IgD-negative memory B cell (primary cell): ENCODE measurements around the gene ALKBH3. TPM values are rescaled to one million over a fixed set of nuclear protein-coding genes. Genes with fewer than 3 reads are reported as not detected.

Experiments used
- H3K27ac Mint-ChIP-seq, 3 donors: one replicate each; pipeline ENCODE4 v1.8.0; 2020 to 2022; ENCODE audit warnings: mild to moderate bottlenecking in 3 of 3, mixed read lengths in 3 of 3, moderate library complexity in 1 of 3
- H3K27me3 Mint-ChIP-seq: one replicate; pipeline ENCODE4 v1.8.0; 2021; ENCODE audit warnings: mixed read lengths
- H3K36me3 Mint-ChIP-seq: one replicate; pipeline ENCODE4 v1.8.0; 2020; ENCODE audit warnings: mild to moderate bottlenecking, mixed read lengths
- H3K4me1 Mint-ChIP-seq, 3 donors: one replicate each; pipeline ENCODE4 v1.8.0; 2020 to 2022; ENCODE audit warnings: mixed read lengths in 3 of 3, mild to moderate bottlenecking in 1 of 3
- H3K4me3 Mint-ChIP-seq, 4 donors: one replicate each; pipeline ENCODE4 v1.8.0; 2020 to 2022; ENCODE audit warnings: mild to moderate bottlenecking in 4 of 4, mixed read lengths in 4 of 4, moderate library complexity in 3 of 4
- H3K9me3 Mint-ChIP-seq, 3 donors: one replicate each; pipeline ENCODE4 v1.8.0; 2020 to 2021; ENCODE audit warnings: mixed read lengths in 3 of 3, mild to moderate bottlenecking in 1 of 3
- polyA plus RNA-seq: library from polyadenylated mRNA; unstranded; fragments of 300-500 nt; fragmentation: Illumina TruSeq; gene quantifications from one replicate; pipeline ENCODE4 v1.2.3, GENCODE V29; 2021

ALKBH3 gene
- polyA plus RNA-seq, 1 donor from 2014 or later: 25.2 TPM

DNA sequence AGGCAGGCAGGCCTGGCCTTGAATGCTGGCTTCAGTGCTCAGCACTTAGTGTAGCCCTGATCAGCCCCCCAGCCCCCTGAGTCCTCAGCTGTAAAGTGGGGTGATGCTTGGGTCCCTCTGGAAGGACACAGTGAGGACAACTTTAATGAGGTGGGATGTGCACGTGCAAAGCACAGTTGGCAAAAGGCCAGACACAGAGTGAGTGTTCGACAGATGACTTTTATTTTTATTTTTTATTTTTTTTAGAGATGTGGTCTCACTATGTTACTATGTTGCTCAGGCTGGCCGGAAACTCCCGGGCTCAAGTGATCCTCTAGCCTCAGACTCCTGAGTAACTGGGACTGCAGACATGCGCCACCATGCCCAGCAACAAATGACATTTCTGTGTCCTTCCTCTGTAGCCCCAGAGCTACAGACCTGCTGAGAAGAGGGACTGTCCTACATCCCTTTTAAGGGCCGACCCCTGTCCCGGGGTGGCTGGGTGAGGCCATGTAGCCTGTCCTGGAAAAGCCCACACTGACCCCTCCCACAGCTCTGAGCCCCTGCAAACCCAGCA lies 54.9 kb downstream of the ALKBH3 start:
- Mint-ChIP-seq H3K36me3 (no peaks in the 10 kb centered on the region), H3K27ac (no peak overlapping the region), H3K27me3 (peaks cover 6% of the 10 kb centered on the region), H3K9me3 (peaks cover 0 to 2% (median 0%) of the 10 kb centered on the region in 3 donors), H3K4me1 (peaks cover 0 to 2% (median 0%) of the 10 kb centered on the region in 3 donors), H3K4me3 (no peak overlapping the region)

GRCh38 chr11:43936076-43936475 lies 55.4 kb downstream of the ALKBH3 start:
- H3K4me1 Mint-ChIP-seq: peaks cover 0 to 2% (median 0%) of the 10 kb centered on the region in 3 donors
- H3K36me3 Mint-ChIP-seq: no peaks in the 10 kb centered on the region
- H3K9me3 Mint-ChIP-seq: peaks cover 0 to 2% (median 0%) of the 10 kb centered on the region in 3 donors
- H3K27me3 Mint-ChIP-seq: peaks cover 12% of the 10 kb centered on the region
- peak overlapping the region in 1 of 4 donors; percentile 54 for H3K4me3 Mint-ChIP-seq
- no peak overlapping the region for H3K27ac Mint-ChIP-seq

DNA sequence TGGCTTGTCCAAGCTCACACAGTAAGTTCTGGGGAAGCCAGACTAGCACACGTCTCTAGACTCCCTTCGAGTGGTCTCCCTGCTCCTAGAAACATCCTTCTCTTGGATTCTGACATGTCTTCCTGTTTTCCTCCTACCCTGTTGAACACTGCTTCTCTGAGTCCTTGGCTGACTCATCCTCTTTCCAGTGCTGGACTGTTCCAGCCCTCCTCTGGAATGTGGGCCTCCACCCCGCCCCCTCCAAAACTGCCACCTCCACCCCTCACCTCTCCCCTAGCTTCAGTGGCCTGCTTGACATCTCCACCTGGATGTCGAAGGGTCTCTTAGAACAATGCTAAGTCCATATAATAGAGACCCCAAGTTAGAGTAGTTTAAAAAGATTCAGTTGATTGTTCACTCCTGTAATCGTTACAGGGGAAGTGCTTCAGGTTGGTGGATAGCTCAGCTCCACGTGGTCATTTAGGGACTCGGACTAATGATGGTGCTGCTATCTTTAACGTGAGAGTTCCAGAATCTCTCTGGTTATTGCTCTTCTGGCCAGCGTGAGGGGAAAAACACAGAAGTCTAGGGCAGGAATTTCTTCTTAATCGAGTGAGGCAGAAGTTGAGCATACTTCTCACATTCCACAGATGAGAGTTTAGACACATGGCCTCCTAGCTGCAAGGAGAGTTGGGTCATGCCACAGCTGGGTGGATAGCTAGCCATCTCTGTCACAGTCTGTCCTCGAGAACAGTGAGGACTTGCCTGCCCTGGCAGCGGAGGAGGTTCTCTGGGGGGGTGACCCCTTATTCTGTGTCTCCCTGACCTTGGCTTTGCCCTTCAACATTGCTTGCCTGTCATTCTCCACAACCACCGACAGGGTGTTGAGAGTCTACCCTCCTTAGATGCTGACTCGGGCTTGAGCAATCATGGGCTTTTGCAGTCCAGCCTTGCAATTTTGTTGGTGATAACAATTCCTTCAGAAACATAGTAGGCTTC lies 57.1 kb downstream of the ALKBH3 start:
- Mint-ChIP-seq H3K36me3 (no peaks in the 10 kb centered on the region), H3K9me3 (peaks cover 0 to 4% (median 0%) of the 10 kb centered on the region in 3 donors), H3K27ac (no peak overlapping the region), H3K4me3 (no peak overlapping the region), H3K4me1 (peaks cover 3 to 5% (median 5%) of the 10 kb centered on the region in 3 donors), H3K27me3 (peaks cover 20% of the 10 kb centered on the region)

GRCh38 chr11:43941257-43941994 lies 60.8 kb downstream of the ALKBH3 start:
- H3K36me3 Mint-ChIP-seq: no peaks in the 10 kb centered on the region
- peaks cover 52% of the 10 kb centered on the region for H3K27me3 Mint-ChIP-seq
- peaks cover 7 to 10% (median 8%) of the 10 kb centered on the region in 3 donors for H3K4me1 Mint-ChIP-seq
- peak overlapping the region; percentile 79 to 93 (median 86) for H3K4me3 Mint-ChIP-seq
- peaks cover 0 to 4% (median 0%) of the 10 kb centered on the region in 3 donors for H3K9me3 Mint-ChIP-seq
- H3K27ac Mint-ChIP-seq: peak overlapping the region in 2 of 3 donors; percentile 20 to 72

DNA sequence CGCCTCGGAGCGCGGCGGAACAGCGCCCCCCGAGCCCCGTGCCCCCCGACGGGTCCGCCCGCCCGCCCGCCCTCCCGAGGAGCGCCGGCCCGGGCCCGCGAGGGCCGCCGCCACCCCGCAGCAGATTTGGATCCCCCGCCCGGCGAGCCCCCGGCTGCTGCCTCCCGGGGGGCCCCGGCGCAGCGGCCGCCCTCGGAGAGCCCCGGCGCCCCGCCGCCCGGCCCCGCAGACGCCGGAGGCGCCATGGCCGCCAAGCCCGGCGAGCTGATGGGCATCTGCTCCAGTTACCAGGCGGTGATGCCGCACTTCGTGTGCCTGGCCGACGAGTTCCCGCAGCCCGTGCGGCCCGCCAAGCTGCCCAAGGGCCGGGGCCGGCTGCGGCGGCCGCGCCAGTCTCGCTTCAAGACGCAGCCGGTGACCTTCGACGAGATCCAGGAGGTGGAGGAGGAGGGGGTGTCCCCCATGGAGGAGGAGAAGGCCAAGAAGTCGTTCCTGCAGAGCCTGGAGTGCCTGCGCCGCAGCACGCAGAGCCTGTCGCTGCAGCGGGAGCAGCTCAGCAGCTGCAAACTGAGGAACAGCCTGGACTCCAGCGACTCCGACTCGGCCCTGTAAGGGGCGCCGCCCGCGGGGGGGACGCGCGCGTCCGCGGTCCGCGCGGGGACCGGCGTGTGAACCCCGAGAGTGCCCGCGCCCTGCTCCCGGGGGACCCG lies 62.2 kb downstream of the ALKBH3 start:
- Mint-ChIP-seq H3K9me3 (peaks cover 0 to 4% (median 0%) of the 10 kb centered on the region in 3 donors), H3K36me3 (no peaks in the 10 kb centered on the region), H3K27ac (no peak overlapping the region), H3K27me3 (peaks cover 54% of the 10 kb centered on the region), H3K4me3 (peak overlapping the region in 3 of 4 donors; percentile 73 to 85 (median 82)), H3K4me1 (peaks cover 7 to 10% (median 8%) of the 10 kb centered on the region in 3 donors)

- Mint-ChIP-seq H3K4me1 (peaks cover 7 to 10% (median 8%) of the 10 kb centered on the region in 3 donors), H3K4me3 (peak overlapping the region; percentile 80 to 91 (median 84)), H3K27me3 (peaks cover 54% of the 10 kb centered on the region), H3K27ac (no peak overlapping the region), H3K9me3 (peaks cover 0 to 4% (median 0%) of the 10 kb centered on the region in 3 donors), H3K36me3 (no peaks in the 10 kb centered on the region)
These were observed 62.8 kb downstream of the ALKBH3 start for GRCh38 chr11:43943372-43943930.

- Mint-ChIP-seq H3K27ac (no peak overlapping the region), H3K9me3 (peaks cover 0 to 4% (median 0%) of the 10 kb centered on the region in 3 donors), H3K27me3 (peaks cover 54% of the 10 kb centered on the region), H3K4me1 (peaks cover 7 to 10% (median 8%) of the 10 kb centered on the region in 3 donors), H3K36me3 (no peaks in the 10 kb centered on the region), H3K4me3 (peak overlapping the region; percentile 38 to 83 (median 72))
These were observed 63.5 kb downstream of the ALKBH3 start for GRCh38 chr11:43943931-43944751.

- H3K4me3 Mint-ChIP-seq: peak overlapping the region; percentile 38 to 83 (median 60)
- H3K4me1 Mint-ChIP-seq: peaks cover 7 to 10% (median 8%) of the 10 kb centered on the region in 3 donors
- H3K9me3 Mint-ChIP-seq: peaks cover 0 to 3% (median 0%) of the 10 kb centered on the region in 3 donors
- peak overlapping the region in 1 of 3 donors; percentile 13 for H3K27ac Mint-ChIP-seq
- H3K27me3 Mint-ChIP-seq: peaks cover 56% of the 10 kb centered on the region
- H3K36me3 Mint-ChIP-seq: no peaks in the 10 kb centered on the region
These were observed 64.2 kb downstream of the ALKBH3 start for GRCh38 chr11:43944761-43945311.

DNA sequence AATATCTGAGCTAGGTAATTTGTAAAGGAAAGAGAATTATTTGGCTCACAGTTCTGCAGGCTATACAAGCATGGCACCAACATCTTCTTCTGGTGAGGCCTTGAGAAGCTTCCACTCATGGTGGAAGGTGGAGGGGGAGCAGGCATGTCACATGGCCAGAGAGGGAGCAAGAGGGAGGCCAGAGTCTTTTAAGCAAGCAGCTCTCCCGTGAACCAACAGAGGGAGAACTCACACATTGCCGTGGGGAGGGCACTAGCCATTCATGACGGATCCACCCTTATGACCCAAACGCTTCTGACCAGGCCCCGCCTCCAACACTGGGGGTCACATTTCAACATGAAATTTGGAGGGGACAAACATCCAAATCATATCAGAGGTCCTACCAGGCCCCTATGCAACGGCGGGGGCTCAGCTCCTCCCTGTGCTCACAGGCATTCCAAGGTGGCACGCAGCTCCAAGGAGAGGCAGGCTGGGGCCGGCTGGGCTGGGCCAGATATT lies 66.4 kb downstream of the ALKBH3 start:
- H3K27ac Mint-ChIP-seq: no peak overlapping the region
- H3K4me3 Mint-ChIP-seq: peak overlapping the region in 1 of 4 donors; percentile 6

DNA sequence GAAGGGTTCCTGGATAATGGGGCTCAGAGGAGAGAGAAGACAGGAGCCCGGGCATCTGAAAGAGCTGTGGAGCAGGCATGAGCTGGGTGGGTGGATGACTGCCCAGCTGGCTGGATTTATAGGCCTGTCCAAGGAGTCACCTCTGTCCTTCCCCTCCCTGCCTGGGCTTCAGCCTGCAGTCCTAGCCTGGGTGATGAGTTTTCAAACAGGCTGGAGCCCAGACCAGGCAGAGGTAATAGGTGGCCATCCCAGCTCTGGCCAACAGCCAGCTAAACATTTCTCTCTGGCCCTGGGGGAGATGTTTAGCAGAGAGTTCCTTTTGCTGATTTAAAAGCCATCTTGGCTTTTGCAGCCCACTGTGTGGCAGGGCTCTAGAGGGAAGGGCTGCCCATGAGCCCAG lies 67.2 kb downstream of the ALKBH3 start:
- Mint-ChIP-seq H3K27me3 (peaks cover 46% of the 10 kb centered on the region), H3K36me3 (no peaks in the 10 kb centered on the region), H3K4me1 (peaks cover 3 to 5% (median 4%) of the 10 kb centered on the region in 3 donors), H3K4me3 (no peak overlapping the region), H3K9me3 (no peaks in the 10 kb centered on the region), H3K27ac (no peak overlapping the region)

More for the DNA sequence above, 66.4 kb downstream of the ALKBH3 start:
- peaks cover 47% of the 10 kb centered on the region for H3K27me3 Mint-ChIP-seq
- no peaks in the 10 kb centered on the region for H3K36me3 Mint-ChIP-seq
- H3K9me3 Mint-ChIP-seq: no peaks in the 10 kb centered on the region
- peaks cover 3 to 5% (median 4%) of the 10 kb centered on the region in 3 donors for H3K4me1 Mint-ChIP-seq

DNA sequence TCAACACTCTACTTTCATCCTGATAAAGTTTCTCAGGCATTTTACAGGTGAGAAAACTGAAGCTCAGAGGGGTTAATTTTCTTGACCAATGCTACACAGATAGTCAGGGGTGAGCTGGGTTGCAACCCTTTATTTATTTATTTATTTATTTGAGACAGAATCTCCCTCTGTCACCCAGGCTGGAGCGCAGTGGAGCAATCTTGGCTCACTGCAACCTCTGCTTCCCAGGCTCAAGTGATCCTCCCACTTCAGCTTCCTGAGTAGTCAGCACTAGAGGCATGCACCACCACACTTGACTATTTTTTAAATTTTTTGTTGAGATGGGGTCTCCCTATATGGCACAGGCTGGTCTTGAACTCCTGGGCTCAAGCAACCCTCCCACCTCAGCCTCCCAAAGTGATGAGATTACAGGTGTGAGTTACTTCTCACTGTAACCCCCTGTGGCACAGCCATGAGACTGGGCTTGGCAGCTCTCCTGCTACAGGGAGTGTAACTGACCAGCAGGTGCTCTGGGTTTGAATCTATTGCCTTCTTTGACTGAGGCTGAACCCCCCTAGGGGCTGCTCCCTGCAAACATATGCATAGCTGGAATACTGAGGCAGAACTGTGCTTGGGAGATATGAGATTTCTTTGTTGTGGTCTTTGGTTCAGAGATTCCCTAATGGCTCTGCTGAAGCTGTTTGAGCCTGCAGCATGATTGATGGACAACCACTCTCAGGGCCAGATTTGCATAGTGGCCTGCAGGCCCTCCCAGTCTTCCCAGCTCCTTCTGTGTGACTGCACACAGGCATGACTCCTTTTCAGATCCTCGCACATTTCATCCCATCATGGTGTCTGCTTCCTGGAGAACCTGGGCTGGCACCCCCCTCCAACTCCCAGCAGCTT lies 68.0 kb downstream of the ALKBH3 start:
- Mint-ChIP-seq H3K36me3 (no peaks in the 10 kb centered on the region), H3K27me3 (peaks cover 42% of the 10 kb centered on the region), H3K4me3 (peak overlapping the region in 1 of 4 donors; percentile 15), H3K4me1 (peaks cover under 1 to 2% (median 1%) of the 10 kb centered on the region in 3 donors), H3K9me3 (no peaks in the 10 kb centered on the region), H3K27ac (no peak overlapping the region)

- no peaks in the 10 kb centered on the region for H3K4me1 Mint-ChIP-seq
- H3K27ac Mint-ChIP-seq: no peak overlapping the region
- H3K36me3 Mint-ChIP-seq: peaks cover 4% of the 10 kb centered on the region
- no peak overlapping the region for H3K4me3 Mint-ChIP-seq
- H3K9me3 Mint-ChIP-seq: no peaks in the 10 kb centered on the region
- H3K27me3 Mint-ChIP-seq: peaks cover 31% of the 10 kb centered on the region
These were observed 69.8 kb downstream of the ALKBH3 start for GRCh38 chr11:43950311-43950855.
